Suppressor macrophage treated with lipopolysaccharide for 4 hours (primary cell): Measurements from ENCODE around the gene PPP4R4.
"Not testable (repeated sequence)": the region's sequence is repeated elsewhere in the genome, so short reads cannot be mapped to it uniquely, and the experiment has no call there.

Experiments
- DNase-seq: peaks from one replicate; pipeline ENCODE4 v3.0.0-alpha.2; 2020

Gene PPP4R4

DNA sequence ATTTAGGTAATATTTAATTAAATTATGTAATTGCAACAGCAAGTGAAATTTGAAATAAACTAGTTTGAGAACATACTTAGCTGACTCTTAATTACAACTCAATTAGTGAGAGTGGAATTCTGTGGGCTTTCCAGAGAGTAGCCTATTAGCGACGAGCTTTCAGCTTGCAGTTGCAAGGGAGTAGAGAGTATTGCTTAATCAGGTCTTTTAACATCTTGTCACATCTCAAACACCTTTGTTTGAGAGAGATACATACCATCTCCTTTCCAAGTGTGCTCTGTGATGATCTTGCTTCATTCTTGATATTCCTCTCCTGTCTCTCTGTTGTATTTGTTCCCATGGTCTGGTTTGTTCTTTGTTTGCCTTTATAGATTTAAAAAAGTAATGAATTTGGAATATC lies 7.7 kb downstream of the PPP4R4 start:
- no peak for DNase-seq

DNA sequence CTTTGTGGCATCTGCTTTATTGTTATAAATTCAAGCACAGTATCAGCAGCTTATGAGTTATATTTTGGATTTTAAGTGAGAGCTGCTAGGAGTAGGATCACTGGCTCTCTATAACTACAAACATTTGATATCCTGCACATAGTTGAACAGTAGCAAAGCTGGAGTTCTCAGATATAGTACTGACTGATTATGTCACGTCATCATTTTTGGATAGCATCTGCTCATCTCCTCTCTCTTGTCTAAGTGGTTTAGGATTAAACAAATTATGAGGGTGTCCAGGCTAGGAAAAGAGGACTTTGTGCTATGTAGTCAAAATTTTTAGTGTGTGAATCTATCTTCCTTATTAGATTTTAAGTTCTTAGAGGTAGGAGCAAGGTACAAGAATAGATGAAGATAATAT lies 18.4 kb downstream of the PPP4R4 start:
- no peak for DNase-seq

DNA sequence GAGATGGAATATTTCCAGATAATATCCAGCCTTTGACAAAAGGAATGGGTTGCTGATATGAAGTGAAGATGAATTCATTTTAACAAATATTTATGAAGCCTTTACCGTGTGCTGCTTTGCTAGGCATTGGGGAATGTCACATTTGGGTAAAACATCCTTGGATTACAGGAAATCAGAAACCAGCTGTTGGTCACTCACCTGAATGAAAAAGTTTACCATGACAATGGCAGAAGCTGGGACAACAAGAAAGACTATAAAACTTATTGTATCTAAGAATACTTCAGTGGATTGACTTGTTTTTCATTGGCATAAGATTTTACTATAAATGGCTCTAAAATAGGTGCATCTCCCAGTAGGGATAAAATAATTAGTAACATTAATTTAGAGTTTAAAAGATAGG lies 19.7 kb downstream of the PPP4R4 start:
- no peak for DNase-seq

DNA sequence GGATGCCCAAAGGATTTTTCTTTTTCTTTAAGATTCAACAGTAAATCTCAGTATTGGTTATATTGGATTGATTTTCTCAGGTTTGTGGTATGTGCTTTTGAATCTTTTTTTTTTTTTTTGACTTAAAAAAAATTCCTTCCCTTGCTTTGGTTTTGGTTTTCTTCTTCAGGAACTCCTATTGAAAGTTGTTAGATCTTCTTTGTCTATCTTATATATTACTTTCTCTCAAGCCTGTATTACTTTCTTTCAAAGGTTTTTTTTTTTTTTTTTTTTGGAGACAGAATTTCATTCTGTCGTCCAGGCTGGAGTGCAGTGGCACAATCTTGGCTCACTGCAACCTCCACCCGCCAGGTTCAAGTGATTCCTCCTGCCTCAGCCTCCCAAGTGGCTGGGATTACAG lies 21.9 kb downstream of the PPP4R4 start:
- no peak for DNase-seq

DNA sequence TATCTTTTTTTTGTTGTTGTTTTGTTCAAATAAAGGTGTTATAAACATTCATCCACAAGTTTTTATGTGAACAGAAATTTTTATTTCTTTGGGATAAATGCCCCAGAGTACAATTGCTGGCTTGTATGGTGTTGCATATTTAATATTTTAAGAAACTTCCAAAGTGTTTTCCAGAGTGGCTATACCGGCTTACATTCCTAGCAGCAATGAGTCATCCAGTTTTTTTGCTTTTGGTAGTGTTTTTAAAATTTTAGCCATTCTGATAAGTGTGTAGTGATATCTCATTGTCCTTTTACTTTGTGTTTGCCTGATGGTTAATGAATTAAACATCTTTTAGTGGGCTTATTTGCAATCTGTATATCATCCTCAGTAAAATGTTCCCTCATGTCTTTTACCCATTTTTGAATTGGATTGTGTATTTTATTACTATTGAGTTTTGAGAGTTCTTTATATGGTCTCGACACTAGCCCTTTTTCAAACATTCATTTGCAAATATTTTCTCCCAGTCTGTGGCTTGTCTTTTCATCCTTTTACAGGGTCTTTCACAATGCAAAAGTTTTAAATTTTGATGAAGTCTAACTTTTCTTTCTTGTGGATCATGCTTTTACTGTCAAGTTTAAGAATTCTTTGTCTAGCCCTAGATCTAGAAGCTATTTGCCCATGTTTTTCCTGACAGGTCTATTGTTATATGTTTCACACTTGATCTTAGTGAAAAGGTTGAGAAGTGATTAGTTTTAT lies 29.5 kb downstream of the PPP4R4 start:
- DNase-seq = no peak

DNA sequence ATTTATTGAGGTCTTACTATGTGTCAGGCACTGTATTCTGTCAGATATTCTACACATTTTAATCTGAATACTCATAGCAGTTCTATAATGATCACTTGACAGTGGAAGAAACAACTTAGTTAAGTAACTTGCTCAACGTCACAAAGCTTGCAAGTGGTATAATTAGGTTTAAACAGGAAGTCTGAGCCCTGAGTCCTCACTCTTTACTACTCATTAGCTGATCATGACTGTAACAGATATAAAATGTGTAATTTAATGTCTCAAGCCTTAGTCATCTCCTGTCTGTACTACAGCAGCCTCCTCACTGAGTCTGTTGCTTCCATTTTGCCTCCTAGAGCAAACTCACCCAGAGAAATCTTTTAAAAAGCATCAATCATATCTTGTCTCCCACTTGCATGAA lies 38.9 kb downstream of the PPP4R4 start:
- peak; percentile 31 for DNase-seq

DNA sequence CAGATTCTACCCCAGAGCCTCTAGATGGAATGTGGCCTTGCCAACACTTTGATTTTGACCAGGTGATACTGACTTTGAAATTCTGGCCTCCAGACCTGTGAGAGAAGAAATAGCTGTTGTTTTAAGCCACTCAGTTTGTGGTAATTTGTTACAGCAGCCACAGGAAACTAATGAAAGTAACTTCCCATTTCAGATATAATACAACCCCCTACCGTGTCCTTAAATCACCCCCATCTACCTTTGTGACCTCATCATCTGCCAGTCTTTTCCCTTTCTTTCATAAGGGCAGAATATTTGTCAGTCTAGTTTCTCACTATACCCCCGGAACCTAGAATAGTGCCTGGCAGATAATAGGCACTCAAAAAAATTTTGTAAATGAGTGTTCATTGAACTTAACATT lies 39.6 kb downstream of the PPP4R4 start:
- no peak for DNase-seq

DNA sequence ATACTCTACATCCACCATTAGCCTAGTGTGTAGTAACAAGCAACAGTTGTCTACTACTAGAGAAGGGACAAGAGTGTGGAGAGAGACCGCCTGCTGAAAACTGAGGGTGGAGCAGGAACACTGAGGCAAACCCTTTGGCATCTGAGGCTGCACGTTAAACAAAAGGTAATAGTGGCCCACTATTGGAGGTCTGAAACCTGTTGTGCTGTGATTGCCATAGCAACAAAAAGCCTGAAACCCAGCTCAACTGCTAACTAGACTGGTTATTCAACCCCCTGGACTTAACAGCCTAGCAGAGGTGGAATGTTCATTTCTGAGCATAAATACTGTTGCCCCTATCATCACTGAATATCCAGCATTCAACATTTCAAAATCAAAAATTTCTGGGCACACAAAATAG lies 43.0 kb downstream of the PPP4R4 start:
- DNase-seq = no peak

DNA sequence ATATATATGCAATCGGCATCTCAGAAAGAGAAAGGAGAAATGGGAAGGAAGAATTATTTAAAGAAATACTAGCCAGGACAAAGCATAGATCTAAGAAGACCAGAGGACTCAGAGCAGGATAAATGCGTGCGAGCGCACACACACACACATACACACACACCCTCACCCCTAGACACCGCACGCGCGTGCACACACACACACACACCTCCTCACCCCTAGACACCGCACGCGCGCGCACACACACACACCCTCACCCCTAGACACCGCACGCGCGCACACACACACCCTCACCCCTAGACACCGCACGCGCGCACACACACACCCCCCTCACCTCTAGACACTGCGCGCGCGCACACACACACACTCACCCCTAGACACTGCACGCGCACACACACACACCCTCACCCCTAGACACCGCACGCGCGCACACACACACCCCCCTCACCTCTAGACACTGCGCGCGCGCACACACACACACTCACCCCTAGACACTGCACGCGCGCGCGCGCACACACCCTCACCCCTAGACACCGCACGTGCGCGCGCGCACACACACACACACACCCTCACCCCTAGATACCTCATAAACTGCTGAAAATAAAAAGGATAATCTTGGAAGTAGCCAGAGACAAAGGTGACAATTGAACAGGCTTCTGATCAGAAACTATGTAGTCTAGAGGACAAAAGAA lies 44.2 kb downstream of the PPP4R4 start:
- DNase-seq = not testable (repeated sequence)

DNA sequence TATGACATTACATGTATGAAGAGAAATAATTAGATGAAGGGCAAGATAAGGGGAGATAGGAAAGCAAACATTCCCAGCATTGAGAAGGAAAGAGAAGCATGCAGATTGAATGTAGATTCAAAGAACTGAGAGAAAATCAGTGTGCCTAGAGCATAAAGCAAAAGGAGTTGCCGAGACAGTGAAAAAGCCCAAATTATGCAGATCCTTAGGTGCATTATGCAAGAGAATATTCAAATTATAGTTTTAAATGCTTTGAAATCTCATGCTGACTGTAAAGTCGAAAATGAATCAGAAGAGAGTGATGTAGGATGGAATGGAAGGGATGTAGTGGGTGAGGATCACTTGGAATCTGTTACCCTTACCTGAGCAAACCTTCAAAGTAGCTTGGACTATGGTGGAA lies 49.9 kb downstream of the PPP4R4 start:
- no peak for DNase-seq

DNA sequence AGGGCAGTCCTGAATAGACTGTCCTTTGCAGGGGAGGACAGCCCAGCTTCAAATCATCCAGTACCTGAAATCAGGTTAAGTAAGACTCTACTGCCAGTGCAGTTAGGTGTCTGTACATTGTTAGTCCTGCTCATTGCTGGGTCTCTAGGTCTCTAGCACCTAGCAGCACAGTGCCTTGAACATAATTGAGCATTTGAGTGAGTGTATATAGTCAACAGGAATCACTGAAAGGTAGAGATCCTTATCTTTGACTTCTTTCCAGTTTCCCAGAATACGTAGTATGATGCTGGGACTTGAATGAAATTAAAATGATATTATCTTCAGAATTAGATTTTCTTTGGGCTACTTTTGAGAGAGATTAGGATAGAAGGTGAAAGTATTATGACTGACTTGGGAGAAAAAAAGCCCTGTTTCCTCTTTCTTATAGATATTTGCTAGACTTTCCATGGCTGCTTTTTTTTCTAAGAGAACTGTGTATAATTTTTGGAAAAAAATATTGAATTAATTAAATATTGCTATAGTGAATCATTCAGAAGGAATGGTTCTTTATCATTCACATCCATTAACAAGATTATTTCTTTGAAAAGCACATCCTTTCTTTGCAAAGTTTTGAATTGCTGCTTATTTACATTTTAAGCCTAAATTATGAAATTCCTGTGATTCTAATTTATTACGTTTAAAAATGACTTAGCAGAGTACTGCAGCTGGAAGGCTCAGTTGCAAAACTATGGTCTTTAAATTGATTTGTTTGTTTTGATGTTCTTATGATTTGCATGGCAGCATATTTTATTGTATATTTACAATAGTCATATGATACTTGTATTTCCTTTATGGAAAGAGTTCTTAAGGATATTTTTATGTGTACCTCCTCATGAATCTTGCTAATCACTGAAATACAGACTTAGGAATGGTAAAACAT lies 51.6 kb downstream of the PPP4R4 start:
- DNase-seq = no peak

DNA sequence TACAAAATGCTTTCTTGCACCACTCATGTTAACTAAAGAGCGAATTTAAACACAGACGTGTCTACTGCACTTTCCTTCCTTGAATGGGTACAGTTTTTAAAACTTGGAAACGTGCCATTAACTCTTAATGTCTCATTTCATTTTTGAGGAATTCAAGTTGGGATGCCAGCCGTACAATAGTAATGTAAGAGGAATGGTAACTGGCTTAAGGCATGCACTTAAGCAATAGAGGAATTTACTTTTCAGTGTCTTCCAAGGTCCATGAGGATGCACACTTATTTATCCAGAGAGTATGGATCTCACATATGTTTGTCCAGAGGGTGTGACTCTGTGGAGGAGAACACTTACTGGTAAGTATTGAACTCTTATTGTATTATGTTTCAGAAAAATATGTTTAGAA lies 52.9 kb downstream of the PPP4R4 start:
- no peak for DNase-seq

DNA sequence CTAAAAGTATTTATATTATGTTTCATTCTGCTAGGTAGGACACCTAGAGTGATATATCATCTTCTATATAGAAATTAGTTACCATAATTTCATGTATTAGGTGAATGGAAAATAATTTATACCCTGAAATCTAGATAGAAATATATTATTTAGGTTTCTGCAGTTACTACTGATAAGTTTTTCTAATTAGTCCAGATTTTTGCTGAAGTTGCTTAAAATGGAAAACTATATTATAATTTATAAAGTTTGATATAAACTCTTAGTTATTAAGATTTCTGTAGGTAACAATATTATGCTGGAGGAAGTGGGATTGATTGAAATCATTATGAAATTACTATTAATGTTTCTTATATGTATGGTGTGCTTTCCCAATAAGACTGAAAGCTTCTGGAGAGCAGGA lies 62.9 kb downstream of the PPP4R4 start:
- DNase-seq = no peak

DNA sequence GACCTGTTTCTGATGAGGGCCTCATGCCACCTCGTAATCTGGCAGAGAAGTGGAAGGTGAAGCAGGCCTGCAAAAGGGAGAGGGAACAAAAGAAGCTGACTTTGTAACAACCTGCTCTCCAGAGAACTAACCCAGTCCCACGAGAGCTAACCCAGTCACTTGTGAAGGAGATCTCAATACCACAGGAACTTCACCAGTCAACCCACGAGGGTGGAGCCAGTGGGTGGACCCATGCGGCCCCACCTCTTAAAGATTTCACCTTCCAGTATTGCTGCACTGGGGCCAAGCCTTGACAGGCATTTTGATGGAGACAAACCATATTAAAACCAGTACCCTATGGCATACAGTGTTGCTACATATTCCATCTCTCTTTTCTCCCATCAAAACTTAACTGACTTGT lies 63.9 kb downstream of the PPP4R4 start:
- no peak for DNase-seq

DNA sequence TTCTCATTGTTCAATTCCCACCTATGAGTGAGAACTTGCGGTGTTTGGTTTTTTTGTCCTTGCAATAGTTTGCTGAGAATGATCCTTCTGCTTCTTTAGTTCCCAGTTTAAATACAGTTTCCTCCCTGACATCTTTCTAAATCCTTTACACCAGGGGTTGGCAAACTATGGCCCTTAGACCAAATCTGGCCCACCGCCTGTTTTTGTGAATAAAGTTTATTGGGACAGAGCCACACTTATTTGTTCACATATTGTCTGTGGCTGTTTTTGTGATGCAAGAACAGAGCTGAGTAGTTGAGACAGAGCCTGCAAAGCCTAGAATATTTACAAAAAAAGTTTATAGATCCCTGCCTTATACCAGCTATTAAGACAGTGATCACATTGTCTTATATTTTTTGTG lies 65.3 kb downstream of the PPP4R4 start:
- DNase-seq = no peak

DNA sequence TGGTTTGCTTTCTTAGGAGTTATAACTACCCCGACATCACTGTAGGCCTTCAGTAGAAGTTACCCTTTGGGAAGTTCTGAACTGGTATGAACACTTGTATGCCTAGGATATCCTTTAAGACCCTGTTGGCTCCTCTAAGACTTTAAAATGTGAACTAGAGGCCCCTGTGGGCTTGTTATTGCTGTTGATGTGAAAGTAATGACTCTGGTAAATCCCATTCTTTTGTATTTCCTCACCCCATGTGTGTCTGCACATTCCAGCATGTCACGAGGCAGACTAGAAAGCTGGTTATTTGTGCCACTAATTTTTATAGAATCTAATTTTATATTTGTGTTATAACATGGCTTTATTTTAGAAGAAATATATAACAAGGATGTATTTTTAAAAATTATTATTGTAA lies 70.1 kb downstream of the PPP4R4 start:
- DNase-seq = no peak

DNA sequence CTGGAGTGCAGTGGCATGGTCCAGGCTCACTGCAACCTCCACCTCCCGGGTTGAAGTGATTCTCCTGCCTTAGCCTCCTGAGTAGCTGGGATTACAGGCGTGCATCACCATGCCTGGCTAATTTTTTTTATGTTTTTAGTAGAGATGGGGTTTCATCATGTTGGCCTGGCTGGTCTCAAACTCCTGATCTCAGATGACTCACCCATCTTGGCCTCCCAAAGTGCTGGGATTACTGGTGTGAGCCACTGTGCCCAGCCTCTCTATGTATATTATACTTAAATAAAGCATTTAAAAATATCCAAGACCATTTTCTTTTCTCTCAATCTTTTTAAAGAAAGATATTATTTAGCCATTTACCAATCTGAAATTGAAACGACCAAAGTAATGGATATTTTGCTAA lies 90.1 kb downstream of the PPP4R4 start:
- DNase-seq = not testable (repeated sequence)

DNA sequence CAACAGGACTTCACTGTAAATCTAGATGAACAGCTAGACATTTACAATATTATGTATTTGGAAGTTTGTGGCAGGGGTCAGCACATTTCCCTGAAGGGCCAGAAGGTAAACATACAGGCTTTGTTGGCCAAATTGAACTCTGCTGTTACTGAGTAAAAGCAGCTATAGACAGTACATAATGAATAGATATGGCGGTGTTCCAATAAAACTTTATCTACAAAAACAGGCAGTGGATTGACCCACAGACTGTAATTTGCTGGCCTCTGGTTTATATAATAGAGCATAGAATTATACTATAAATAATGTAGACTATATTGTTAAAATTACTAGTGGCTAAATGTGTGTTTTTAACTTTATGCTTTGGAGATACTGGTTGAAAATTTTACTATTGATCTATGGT lies 93.2 kb downstream of the PPP4R4 start:
- DNase-seq = no peak

DNA sequence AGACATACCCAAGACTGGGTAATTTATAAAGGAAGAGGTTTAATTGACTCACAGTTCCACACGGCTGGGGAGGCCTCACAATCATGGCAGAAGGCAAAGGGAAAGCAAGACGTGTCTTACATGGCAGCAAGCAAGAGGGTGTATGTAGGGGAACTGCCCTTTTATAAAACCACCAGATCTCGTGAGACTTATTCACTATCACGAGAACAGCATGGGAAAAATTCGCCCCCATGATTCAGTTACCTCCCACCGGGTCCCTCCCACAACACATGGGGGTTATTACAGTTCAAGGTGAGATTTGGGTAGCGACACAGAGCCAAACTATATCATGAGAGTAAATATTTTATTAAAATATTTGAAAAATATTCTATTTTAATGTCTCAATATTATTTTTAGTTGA lies 94.5 kb downstream of the PPP4R4 start:
- not testable (repeated sequence) for DNase-seq

DNA sequence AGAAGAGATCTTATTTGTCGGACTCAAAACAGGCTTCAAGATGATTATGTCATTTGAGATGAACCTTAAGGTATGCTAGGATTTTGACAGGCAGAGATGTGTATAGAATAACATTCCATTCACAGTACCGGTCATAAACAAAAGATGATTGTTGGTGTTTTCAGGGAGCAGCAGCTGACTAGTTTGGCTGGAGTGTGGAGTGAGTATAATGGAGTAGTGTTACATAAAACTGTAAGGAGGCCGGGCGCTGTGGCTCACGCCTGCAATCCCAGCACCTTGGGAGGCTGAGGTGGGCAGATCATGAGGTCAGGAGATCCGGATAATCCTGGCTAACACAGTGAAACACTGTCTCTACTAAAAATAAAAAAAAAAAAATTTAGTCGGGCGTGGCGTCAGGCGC lies 95.0 kb downstream of the PPP4R4 start:
- DNase-seq = no peak

DNA sequence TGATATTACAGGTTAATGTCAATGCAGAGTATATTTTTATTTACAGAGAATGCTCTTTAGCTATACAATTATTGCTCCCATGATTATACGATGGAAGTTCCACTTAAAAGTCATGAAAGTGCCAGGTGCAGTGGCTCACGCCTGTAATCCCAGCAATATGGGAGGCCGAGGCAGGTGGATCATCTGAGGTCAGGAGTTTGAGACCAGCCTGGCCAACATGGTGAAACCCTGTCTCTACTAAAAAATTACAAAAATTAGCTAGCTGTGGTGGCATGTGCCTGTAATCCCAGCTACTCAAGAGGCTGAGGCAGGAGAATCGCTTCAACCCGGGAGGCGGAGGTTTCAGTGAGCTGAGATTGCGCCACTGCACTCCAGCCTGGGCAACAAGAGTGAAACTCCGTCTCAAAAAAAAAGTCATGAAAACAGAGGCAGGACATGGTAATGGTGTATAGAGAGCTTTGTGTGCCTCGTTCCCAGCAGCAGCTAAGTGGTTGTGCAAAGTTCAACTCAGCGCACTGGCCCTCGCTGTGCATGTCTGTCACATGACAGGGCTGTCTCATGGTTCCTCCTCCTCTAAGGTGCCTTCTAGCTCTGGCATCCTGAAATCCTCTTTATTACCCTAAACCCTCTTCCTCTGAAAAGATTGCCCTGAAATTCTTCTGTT lies 102.9 kb downstream of the PPP4R4 start:
- DNase-seq = not testable (repeated sequence)

DNA sequence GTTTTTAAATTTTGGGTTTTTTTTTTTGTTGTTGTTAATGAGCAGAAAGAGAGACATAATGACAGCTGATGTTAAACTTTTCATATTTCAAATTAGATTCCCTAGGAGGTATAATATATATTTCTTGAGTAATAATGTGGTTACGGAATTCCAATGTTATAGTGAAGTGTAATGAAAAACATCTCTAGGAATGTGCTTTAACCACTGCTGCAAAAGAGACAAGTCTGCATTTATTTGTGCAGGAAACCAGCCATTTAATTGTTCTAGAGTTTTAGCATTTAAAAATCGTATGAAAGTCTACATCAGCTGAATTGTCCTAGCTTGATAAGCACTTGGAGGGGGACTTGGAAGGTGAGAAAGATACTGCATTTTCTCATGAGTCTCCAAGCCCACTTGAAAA lies 104.6 kb downstream of the PPP4R4 start:
- no peak for DNase-seq
